ENCODE data around the gene COL16A1. TPM values are rescaled to one million over a fixed set of nuclear protein-coding genes. Genes with fewer than 3 reads are reported as not detected.

The COL16A1 gene
- polyA plus RNA-seq (ENCODE audit: low read depth in 6 of 6) = 1 to 10 TPM in 1 of 6 donors, under 1 TPM in 1, not detected in 4; 0.64 to 1.2 TPM

DNA sequence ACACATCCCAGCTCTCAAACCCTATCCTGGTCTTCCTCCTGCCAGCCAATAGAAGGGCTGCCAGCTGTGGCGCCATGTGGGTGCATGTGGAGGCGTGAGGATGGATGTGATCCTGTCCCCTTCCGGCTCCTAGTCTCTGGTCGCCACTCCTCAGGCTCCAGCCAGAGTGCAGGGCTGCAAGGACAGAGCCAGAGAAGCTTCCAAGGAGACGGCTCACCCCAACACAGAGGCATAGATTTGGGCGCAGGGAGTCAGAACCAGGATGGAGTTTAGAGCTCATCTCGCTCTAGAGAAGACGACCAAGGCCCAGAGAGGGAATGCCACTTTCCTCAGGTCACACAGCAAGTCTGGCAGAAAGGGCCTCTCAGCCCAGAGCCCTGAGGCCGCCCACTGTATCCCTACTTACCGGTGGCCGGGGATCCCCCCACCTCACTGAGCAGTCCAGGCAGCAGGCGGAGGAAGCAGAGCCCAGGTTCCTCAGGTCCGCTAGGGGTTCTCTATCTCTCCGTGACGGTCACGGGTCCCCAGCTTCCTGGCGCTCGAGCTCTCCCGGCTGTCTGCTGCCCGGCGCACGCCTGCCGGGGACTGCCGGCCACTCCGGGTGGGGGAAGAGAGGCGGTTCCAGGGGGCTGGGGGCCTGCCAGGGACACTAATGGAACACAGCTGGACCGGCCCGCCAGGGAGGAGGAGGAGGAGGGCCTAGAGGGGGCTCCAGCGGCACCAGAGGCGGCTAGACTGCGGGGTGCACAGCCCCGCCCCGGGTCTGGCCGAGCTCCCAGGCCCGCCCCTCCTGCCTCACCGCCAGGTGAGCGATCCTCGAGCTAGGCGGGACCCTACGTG, at the start of gene COL16A1:
Gene COL16A1, minus strand, starts transcription at position 587 of the 840 bp plus-strand sequence. CDS start 1,824 bp downstream, outside the sequence.
- no peaks in the 10 kb centered on the region for H3K36me3 Mint-ChIP-seq
- peak within 1 kb of the TSS in 7 of 8 donors; percentile 26 to 66 (median 47) for H3K4me3 Mint-ChIP-seq
- no peak for DNase-seq
- H3K27me3 Mint-ChIP-seq = peaks cover 37 to 92% (median 73%) of the 10 kb centered on the region in 3 donors
- peak; percentile 40 to 49 for ATAC-seq (ENCODE audit: low read depth in 2 of 2)
- no peaks in the 10 kb centered on the region for H3K9me3 Mint-ChIP-seq
- peak within 1 kb of the TSS in 4 of 6 donors; percentile 29 to 66 (median 42) for H3K27ac Mint-ChIP-seq
- H3K4me1 Mint-ChIP-seq = peaks cover 34 to 50% (median 39%) of the 10 kb centered on the region in 3 donors

DNA sequence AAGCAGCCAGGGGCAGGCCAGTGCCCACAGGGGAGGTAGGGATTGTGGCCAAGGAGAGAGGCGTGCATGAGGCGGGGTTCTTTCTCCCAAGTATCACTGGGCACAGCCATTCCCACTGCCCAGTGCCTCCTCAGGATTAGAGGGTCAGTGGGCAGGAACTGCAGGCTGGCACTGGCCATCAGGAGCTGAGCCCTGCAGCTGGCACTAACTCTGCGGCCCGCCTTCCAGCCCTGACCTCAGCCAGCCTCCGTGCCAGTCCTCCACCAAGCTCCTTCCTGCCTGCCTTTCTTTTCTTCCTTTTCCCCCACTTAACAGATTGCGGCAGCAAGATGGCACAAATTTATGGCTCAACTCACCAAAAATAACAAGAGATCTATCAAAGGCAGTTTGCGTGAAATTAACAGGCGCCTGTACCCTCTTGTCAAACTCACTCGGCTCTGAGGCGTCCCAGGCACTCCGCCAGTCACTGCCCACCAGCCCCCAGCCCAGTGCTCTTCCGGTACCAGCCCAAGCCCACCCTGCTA, 49.2 kb upstream of the COL16A1 start:
- Mint-ChIP-seq H3K4me1 (peaks cover 13 to 21% (median 14%) of the 10 kb centered on the region in 3 donors), H3K27me3 (peaks cover 18 to 60% (median 49%) of the 10 kb centered on the region in 3 donors), H3K27ac (no peak overlapping the region), H3K9me3 (peaks cover 0 to 1% (median 0%) of the 10 kb centered on the region in 7 donors), H3K4me3 (no peak overlapping the region), H3K36me3 (no peaks in the 10 kb centered on the region)
- ATAC-seq (ENCODE audit: low read depth in 2 of 2) (no peak), DNase-seq (no peak)

DNA sequence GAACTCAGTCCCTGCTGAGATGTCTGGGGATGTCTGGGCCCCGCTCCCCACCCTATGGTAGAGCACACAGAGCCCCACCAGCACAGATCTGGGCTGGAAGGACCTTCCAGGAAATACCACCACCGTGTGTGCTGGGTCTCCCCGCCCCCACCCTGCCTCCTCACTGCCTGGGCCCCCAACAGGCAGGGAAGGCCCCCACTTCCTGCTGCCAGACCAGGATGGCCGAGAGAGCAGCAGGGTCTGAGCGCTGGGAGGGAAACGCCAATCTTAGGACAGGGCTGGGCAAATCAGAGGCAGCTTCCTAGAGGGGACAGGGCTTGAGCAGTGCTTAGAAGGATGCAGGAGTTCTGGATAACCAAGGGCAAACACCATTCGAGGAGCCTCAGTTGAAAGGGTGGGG, 48.4 kb upstream of the COL16A1 start:
- H3K4me3 Mint-ChIP-seq = no peak overlapping the region
- peak overlapping the region in 1 of 6 donors; percentile 68 for H3K27ac Mint-ChIP-seq
- H3K4me1 Mint-ChIP-seq = peaks cover 14 to 22% (median 16%) of the 10 kb centered on the region in 3 donors
- DNase-seq (no peak), ATAC-seq (ENCODE audit: low read depth in 2 of 2) (no peak)
- H3K9me3 Mint-ChIP-seq = peaks cover 0 to 1% (median 0%) of the 10 kb centered on the region in 7 donors
- no peaks in the 10 kb centered on the region for H3K36me3 Mint-ChIP-seq
- H3K27me3 Mint-ChIP-seq = peaks cover 18 to 64% (median 50%) of the 10 kb centered on the region in 3 donors

DNA sequence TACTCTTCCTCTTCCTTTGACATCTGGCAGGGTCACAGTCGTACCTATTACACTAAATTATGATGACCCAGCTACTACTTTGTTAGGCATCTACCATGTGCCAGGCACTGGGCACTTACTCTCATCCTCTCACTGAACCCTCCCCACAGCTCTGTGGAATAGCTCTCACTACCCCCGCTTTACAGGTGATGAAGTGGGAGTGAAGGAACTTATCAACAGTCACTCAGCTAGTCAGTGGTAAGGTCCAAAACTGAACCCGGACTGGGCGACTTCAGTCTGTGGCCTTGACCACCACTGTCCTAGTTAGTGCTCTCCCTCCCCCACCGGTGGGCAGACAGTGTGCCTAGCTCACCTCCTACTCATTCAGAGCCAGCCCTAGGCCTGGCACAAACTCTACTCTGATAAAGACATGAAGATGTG, 48.0 kb upstream of the COL16A1 start:
- peak overlapping the region in 1 of 6 donors; percentile 76 for H3K27ac Mint-ChIP-seq

DNA sequence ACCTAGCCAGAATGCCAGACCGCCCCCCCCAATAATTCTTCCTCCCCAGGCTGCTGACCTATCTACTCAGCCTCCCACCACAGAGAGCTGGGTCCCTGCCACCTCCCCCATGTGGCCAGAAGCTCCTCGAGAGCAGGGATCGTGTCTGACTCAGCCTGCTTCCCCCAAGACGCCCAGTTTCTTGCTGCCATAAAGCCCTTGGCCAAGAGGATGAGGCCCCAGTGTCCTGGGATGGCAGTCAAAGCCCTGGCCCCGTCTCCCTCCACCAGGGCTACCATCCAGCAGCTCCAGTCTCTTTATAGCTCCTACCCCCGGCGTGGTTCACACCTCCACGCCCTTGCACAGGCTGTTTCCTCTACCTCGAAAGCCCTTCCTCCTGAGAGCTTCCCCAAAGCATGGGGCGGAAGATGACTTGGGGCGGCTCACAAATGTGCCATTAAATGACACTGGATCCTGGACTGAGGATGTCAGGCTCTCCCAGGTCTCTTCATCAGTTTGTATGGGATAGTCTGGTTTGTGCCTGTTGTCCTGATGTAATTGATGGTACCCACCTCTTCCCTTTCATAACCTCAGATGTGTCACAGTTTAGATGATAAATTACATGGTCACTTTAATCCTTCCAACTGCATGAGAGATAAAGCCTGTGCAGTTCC, 47.2 kb upstream of the COL16A1 start:
- H3K4me3 Mint-ChIP-seq = peak overlapping the region in 3 of 8 donors; percentile 29 to 42 (median 33)
- ATAC-seq (ENCODE audit: low read depth in 2 of 2) = peak; percentile 90 to 97
- peak overlapping the region in 1 of 6 donors; percentile 12 for H3K27ac Mint-ChIP-seq

More for the DNA sequence above, 48.0 kb upstream of the COL16A1 start:
- ATAC-seq (ENCODE audit: low read depth in 2 of 2) (no peak), DNase-seq (no peak)
- peaks cover 0 to 1% (median 0%) of the 10 kb centered on the region in 7 donors for H3K9me3 Mint-ChIP-seq
- H3K36me3 Mint-ChIP-seq = no peaks in the 10 kb centered on the region
- peak overlapping the region in 1 of 8 donors; percentile 3 for H3K4me3 Mint-ChIP-seq
- H3K27me3 Mint-ChIP-seq = peaks cover 18 to 68% (median 54%) of the 10 kb centered on the region in 3 donors
- H3K4me1 Mint-ChIP-seq = peaks cover 19 to 26% (median 20%) of the 10 kb centered on the region in 3 donors

DNA sequence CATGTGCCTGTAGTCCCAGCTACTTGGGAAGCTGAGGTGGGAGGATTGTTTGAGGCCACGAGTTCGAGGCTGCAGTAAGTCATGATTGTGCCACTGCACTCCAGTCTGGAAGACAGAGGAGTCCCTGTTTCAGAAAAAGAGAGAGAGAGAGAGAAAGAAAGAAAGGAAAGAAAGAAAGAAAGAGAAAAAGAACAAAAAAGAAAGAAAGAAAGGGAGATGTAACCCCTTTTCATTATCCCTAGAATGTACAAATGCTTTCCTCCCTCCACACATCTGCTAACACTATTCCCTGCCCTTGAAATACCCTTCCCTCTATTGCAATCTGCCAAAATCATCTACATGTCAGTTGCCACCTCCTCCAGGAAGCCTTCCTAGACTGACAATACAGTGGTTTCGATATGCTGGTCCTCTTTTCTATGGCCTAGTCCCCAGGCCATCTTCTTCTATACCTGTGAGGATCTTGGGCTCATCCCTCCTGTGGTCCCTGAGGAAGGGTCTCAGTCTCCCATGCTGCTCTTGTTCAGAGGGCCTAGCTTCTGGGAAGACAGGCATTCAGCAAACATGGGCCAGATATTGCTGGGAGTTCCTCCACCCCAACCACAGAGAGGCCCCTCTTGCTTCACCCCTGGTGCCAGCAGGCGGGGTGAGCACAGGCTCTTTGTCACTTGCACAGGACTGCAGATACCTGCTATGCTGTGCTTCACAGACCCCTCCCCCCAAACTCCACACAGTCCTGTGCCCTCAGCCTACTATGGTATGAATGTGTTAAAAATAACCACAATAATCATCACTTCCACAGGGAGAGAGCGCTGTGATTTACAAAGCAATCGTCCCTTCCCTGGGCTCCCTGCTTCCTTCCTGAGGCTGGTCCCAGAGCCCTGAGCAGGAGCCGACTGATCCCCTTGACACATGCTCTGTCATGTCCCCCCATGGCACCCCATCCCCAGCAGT, 46.2 kb upstream of the COL16A1 start:
- peak overlapping the region in 1 of 8 donors; percentile 10 for H3K4me3 Mint-ChIP-seq
- H3K9me3 Mint-ChIP-seq = peaks cover 0 to 1% (median 0%) of the 10 kb centered on the region in 7 donors
- H3K27ac Mint-ChIP-seq = peak overlapping the region in 1 of 6 donors; percentile 50
- DNase-seq (no peak), ATAC-seq (ENCODE audit: low read depth in 2 of 2) (no peak)
- no peaks in the 10 kb centered on the region for H3K36me3 Mint-ChIP-seq
- peaks cover 33 to 39% (median 34%) of the 10 kb centered on the region in 3 donors for H3K4me1 Mint-ChIP-seq
- peaks cover 18 to 69% (median 49%) of the 10 kb centered on the region in 3 donors for H3K27me3 Mint-ChIP-seq

More for the DNA sequence above, 47.2 kb upstream of the COL16A1 start:
- Mint-ChIP-seq H3K9me3 (peaks cover 0 to 1% (median 0%) of the 10 kb centered on the region in 7 donors), H3K4me1 (peaks cover 26 to 34% (median 29%) of the 10 kb centered on the region in 3 donors), H3K36me3 (no peaks in the 10 kb centered on the region), H3K27me3 (peaks cover 18 to 76% (median 57%) of the 10 kb centered on the region in 3 donors)
- no peak for DNase-seq

DNA sequence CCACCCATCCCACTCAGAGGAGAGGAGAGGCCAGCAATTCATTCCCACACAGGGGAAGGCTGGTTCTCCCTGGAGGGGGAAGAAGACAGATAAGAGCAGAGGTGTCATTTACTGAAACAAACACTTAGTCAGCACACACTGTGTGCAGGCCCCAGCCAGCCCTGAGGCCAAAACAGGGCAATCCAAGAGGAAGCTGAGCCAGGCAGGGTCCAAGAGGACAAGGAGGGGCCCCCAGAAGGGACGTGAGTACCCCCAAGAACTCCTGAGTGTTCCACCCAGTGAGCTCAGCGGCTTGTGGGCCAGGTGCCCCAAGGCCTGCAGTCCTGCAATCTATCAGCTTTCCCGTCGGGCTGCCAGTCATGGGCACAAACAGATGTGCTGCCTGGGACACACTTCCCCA, 44.5 kb upstream of the COL16A1 start:
- Mint-ChIP-seq H3K4me3 (no peak overlapping the region), H3K27me3 (peaks cover 18 to 60% (median 41%) of the 10 kb centered on the region in 3 donors), H3K9me3 (peaks cover 0 to 1% (median 0%) of the 10 kb centered on the region in 7 donors), H3K4me1 (peaks cover 41 to 54% (median 49%) of the 10 kb centered on the region in 3 donors), H3K36me3 (no peaks in the 10 kb centered on the region), H3K27ac (peak overlapping the region in 1 of 6 donors; percentile 53)
- ATAC-seq (ENCODE audit: low read depth in 2 of 2) (no peak), DNase-seq (no peak)

DNA sequence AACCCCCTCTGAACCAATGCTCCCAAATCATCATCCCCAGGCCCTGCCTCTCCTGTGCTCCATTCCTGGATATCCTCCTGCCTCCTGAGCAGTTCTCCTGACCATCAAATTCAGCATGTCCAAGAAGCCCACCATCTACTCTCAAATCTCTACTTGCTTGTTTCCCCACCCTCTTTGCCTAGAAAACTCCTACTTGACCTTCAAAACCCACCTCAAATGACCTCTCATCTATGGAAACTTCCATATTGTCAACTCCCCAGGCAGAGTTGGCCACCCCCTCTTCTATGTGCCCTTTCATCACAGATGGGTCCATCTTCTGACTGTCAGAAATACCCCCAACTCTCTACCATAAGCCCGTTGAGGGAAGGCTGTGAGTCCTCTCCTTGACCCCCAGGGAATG, 43.5 kb upstream of the COL16A1 start:
- Mint-ChIP-seq H3K36me3 (no peaks in the 10 kb centered on the region), H3K4me1 (peaks cover 41 to 52% (median 50%) of the 10 kb centered on the region in 3 donors), H3K27ac (peak overlapping the region in 2 of 6 donors; percentile 27 to 90), H3K27me3 (peaks cover 18 to 49% (median 31%) of the 10 kb centered on the region in 3 donors), H3K9me3 (no peaks in the 10 kb centered on the region), H3K4me3 (no peak overlapping the region)
- no peak for ATAC-seq (ENCODE audit: low read depth in 2 of 2)
- DNase-seq = no peak

DNA sequence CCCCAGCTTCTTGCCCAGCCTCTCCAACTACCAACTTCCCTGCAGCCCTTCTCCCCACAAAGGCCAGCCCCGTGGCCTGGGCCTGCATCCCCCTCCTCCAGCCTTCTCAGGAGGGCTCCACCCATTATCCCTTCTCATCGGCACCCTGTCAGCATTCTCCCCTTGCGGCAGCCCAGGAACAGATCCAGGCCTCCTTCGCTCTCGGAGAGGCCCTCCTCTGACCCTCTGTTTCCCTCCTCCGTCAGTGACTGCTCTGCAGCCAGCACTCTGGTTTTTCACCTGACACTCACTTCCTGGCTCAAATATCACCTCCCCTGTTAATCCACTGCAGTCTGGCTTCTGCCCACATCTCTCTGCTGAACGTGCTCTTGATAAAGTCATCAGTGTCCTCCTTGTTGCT, 42.9 kb upstream of the COL16A1 start:
- peaks cover 39 to 50% (median 49%) of the 10 kb centered on the region in 3 donors for H3K4me1 Mint-ChIP-seq
- H3K9me3 Mint-ChIP-seq = no peaks in the 10 kb centered on the region
- H3K27me3 Mint-ChIP-seq = peaks cover 18 to 45% (median 27%) of the 10 kb centered on the region in 3 donors
- ATAC-seq (ENCODE audit: low read depth in 2 of 2) = no peak
- H3K36me3 Mint-ChIP-seq = no peaks in the 10 kb centered on the region
- peak overlapping the region in 2 of 6 donors; percentile 10 to 87 for H3K27ac Mint-ChIP-seq
- no peak overlapping the region for H3K4me3 Mint-ChIP-seq
- no peak for DNase-seq

DNA sequence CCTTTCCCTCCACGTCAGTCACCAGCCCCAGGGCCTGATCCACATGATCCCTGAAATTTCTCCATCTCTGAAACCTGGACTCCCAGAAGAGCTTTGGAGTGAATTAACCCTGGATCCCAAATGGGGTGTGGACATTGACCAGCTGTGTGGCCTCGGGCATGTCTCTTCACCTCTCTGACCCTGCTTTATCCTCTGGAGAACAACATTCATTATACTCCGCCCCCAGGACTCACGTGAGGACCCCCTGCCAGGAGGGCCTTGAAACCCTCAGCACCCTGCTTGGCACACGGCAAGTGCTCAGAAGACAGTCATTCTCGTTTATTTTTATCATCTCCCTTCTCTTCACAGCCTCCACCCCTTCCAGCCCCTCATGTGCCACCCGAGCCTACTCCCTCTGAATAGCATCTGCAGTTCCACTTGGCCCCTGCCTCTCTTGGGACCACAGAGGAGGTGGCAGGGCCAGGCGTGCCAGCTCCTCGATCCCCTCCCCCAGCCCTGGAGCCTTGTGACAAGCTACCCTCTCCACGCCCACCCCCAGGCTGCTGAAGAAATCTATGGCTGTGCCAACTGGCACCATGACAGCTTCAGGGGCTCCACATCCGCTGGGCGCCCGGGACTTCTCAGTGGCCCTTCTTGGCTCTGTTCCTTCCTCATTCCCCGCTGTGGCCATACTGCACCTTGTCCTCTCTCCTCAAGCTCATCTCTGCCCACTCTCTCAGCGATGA, 42.3 kb upstream of the COL16A1 start:
- Mint-ChIP-seq H3K27me3 (peaks cover 15 to 44% (median 21%) of the 10 kb centered on the region in 3 donors), H3K27ac (peak overlapping the region in 3 of 6 donors; percentile 10 to 87 (median 68)), H3K9me3 (no peaks in the 10 kb centered on the region), H3K36me3 (no peaks in the 10 kb centered on the region), H3K4me1 (peaks cover 35 to 48% (median 44%) of the 10 kb centered on the region in 3 donors), H3K4me3 (no peak overlapping the region)
- DNase-seq (no peak), ATAC-seq (ENCODE audit: low read depth in 2 of 2) (no peak)

DNA sequence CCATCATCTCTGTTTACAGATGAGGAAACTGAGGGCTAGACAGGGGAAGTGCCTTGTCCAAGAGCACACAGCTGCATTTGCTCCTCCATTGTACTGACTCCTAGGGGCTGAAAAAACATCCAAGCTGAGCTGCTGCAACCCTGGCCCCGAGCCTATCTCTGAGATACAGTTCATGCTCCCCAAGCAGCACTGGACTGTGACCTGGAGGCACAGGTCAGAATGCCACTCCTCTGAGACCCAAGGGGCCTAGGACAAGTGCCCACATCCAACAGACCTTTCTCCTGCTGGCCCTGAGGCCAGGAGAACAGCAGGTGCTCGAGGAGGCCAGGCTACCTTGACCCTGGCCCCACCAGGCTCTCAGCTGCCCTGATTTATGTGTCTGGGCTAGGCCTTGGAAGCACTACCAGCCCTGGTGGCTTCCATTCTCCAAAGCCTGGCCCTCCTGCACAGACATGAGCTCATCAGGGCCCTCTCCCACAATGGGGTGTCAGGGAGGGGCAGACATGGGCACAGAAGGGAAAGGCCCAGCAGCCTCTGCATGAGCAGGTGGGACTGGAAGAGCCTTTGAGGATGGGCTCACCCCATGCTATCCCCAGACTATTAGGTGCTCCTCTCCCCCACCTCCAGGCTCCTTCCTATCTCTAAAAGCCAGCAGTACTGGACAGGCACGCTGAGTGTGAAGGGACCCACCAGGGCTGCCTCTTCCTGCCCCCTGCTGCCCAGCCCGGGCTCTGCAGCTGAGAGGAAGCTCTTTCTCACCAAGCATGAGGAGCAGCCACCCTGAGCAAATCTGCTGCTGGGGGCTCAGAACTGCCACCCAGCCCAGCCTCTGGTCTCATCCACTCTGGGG, 41.5 kb upstream of the COL16A1 start:
- Mint-ChIP-seq H3K9me3 (no peaks in the 10 kb centered on the region), H3K36me3 (no peaks in the 10 kb centered on the region), H3K27ac (peak overlapping the region in 1 of 6 donors; percentile 63), H3K27me3 (peaks cover 11 to 36% (median 13%) of the 10 kb centered on the region in 3 donors), H3K4me3 (peak overlapping the region in 1 of 8 donors; percentile 35), H3K4me1 (peaks cover 28 to 40% (median 36%) of the 10 kb centered on the region in 3 donors)
- ATAC-seq (ENCODE audit: low read depth in 2 of 2) (peak in 1 of 2 donors; percentile 47), DNase-seq (no peak)

All from naive B cell (primary cell).